Heart left ventricle (tissue), 13 donors: ENCODE data around the gene AGTRAP.

ENCODE experiments used
- POLR2A ChIP-seq, 2 donors: fragments of 450-650 bp; IDR thresholded peaks; one replicate each; pipeline ENCODE4 v1.6.1; 2017; ENCODE audit warnings: antibody characterized with exemption in 2 of 2, mild to moderate bottlenecking in 2 of 2, moderate library complexity in 2 of 2
- TF ChIP-seq, protein P1 (sequence below), 12 donors: fragments of 200-600 bp; sonication (generic) in 4 of 12; IDR thresholded peaks; one replicate each; pipeline versions ENCODE4 v1.5.0 to v1.8.0; 2018 to 2022; ENCODE audit warnings: antibody characterized with exemption in 12 of 12, mild to moderate bottlenecking in 5 of 12
- donor health status: ischemic (EF 13 %, LVEDD 7.1; RV severe dilation, severe dysfunction).
- donor health status: DM: no; HTN: yes; CAD: no.
- donor health status: DM: no; HTN: no; CAD: no.
- donor health status: ischemic (EF 25% LVEDD 6.9; RV normal size, moderate dysfunction).
- donor health status: ischemic (EF 25% LVEDD 5.7; RV mildly dilated, moderate dysfunction).
- donor health status: ischemic (EF 35%, LVEDD 5.7; RV mildly dilated, moderate dysfunction).
- donor health status: nonischemic (EF 11% LVEDD 7.7; RV severe dilation, severe dysfunction).
- donor health status: DM: yes; HTN: yes; CAD: no.
- donor health status: PGD.
- donor health status: ischemic (EF 29% LVEDD 5.4; RV normal size, mild dysfunction).
- donor health status: nonischemic (EF 23%, LVEDD 6.1; RV moderate dilation, normal function).

- TF ChIP-seq, protein P1, sequence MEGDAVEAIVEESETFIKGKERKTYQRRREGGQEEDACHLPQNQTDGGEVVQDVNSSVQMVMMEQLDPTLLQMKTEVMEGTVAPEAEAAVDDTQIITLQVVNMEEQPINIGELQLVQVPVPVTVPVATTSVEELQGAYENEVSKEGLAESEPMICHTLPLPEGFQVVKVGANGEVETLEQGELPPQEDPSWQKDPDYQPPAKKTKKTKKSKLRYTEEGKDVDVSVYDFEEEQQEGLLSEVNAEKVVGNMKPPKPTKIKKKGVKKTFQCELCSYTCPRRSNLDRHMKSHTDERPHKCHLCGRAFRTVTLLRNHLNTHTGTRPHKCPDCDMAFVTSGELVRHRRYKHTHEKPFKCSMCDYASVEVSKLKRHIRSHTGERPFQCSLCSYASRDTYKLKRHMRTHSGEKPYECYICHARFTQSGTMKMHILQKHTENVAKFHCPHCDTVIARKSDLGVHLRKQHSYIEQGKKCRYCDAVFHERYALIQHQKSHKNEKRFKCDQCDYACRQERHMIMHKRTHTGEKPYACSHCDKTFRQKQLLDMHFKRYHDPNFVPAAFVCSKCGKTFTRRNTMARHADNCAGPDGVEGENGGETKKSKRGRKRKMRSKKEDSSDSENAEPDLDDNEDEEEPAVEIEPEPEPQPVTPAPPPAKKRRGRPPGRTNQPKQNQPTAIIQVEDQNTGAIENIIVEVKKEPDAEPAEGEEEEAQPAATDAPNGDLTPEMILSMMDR (IDR thresholded peaks at IDR 0.05): no peak
- no peak for TF ChIP-seq POLR2A (IDR thresholded peaks at IDR 0.05)
Measured at GRCh38 chr1:11779715-11780379, 43.9 kb downstream of the AGTRAP start.
